ENCODE measurements around the gene VOPP1.

Gene VOPP1

DNA sequence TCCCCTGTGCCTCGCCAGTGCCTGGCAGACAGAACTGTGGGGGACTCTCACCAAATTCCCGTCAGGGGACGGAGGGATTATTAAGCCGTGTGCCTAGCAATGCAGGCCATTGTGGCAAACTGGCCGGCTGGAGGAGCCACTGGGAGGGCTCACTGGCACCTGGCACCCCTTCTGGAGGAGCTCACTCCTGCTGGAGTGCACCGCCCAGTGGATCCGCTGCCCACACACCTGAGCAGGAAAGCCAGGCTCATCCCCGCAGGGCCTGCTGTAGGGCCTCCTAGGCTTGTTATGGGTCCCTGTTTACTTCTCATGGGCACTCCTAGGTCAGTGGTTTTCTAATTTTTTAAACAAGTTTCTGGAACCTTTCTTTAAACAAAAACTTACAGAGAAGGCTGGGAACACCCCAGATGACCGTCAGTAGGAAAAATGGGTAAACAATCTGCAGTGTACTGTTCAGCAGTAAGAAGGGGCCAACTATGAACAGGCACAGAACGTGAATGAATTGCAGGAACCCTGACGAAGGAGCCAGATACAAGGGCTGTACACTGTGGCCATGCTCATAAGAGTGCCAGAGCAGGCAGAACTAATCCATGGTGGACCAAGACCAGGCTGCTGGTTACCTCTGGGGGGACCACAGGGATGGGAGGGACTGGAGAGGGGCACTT lies 142.3 kb downstream of the VOPP1 start:
- Histone ChIP-seq H4K20me1 (ENCODE audit: control insufficient read depth, insufficient read depth, low read depth, low read length) (no peaks in the 10 kb centered on the region), H3K9me3 (ENCODE audit: control insufficient read depth, insufficient read depth, low read length) (no peaks in the 10 kb centered on the region), H3K36me3 (ENCODE audit: control insufficient read depth, low read length) (peaks cover 3% of the 10 kb centered on the region; the same call in 1 of the 2 replicates)

DNA sequence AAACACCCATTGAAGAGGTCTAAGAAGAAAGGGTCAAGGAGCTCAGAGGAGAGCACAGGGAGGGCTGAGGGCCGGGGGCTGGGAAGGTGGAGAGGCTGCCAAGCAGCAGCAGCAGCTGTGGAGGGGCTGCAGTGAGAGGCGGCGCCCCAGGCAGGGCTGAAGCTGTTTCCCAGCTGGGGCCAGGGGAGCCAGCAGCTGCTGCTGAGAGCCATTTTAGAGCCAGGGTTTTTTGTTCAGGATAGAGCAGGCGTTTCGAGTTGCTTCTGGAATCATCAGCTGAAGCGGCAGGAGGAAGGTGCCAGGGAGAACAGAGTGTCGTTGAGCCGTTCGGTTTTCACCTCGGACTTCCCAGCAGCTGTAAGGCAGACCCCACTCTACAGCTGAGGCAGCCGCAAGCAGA lies 144.5 kb downstream of the VOPP1 start:
- Histone ChIP-seq H3K27ac (ENCODE audit: low read depth, low read length) (no peak overlapping the region), H3K79me2 (ENCODE audit: control insufficient read depth, low read length) (no peaks in the 10 kb centered on the region), H3K4me3 (ENCODE audit: low read length) (no peak overlapping the region), H3K36me3 (ENCODE audit: control insufficient read depth, low read length) (peaks cover 3% of the 10 kb centered on the region; the same call in 1 of the 2 replicates), H4K20me1 (ENCODE audit: control insufficient read depth, insufficient read depth, low read depth, low read length) (no peaks in the 10 kb centered on the region), H3K9me3 (ENCODE audit: control insufficient read depth, insufficient read depth, low read length) (no peaks in the 10 kb centered on the region), H3K4me2 (ENCODE audit: low read length) (no peak overlapping the region), H3K9me2 (replicated peaks; ENCODE audit: control insufficient read depth, low read length) (no peaks in the 10 kb centered on the region), H3F3A (ENCODE audit: control insufficient read depth, insufficient read depth) (no peaks in the 10 kb centered on the region), H3K4me1 (ENCODE audit: control insufficient read depth, low read length) (no peaks in the 10 kb centered on the region), H3K27me3 (ENCODE audit: control insufficient read depth, low read length) (no peaks in the 10 kb centered on the region)
- no peak for TF ChIP-seq EZH2phosphoT487 (IDR thresholded peaks at IDR 0.05; ENCODE audit: borderline replicate concordance, low read length)
- TF ChIP-seq, protein P1, sequence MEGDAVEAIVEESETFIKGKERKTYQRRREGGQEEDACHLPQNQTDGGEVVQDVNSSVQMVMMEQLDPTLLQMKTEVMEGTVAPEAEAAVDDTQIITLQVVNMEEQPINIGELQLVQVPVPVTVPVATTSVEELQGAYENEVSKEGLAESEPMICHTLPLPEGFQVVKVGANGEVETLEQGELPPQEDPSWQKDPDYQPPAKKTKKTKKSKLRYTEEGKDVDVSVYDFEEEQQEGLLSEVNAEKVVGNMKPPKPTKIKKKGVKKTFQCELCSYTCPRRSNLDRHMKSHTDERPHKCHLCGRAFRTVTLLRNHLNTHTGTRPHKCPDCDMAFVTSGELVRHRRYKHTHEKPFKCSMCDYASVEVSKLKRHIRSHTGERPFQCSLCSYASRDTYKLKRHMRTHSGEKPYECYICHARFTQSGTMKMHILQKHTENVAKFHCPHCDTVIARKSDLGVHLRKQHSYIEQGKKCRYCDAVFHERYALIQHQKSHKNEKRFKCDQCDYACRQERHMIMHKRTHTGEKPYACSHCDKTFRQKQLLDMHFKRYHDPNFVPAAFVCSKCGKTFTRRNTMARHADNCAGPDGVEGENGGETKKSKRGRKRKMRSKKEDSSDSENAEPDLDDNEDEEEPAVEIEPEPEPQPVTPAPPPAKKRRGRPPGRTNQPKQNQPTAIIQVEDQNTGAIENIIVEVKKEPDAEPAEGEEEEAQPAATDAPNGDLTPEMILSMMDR (IDR thresholded peaks at IDR 0.05; ENCODE audit: low read depth, low read length, poor library complexity, severe bottlenecking) = no peak

More for the DNA sequence above, 142.3 kb downstream of the VOPP1 start:
- Histone ChIP-seq H3K79me2 (ENCODE audit: control insufficient read depth, low read length) (no peaks in the 10 kb centered on the region), H3K27ac (ENCODE audit: low read depth, low read length) (no peak overlapping the region), H3F3A (ENCODE audit: control insufficient read depth, insufficient read depth) (no peaks in the 10 kb centered on the region), H3K4me2 (ENCODE audit: low read length) (no peak overlapping the region), H3K9me2 (replicated peaks; ENCODE audit: control insufficient read depth, low read length) (no peaks in the 10 kb centered on the region), H3K4me1 (ENCODE audit: control insufficient read depth, low read length) (no peaks in the 10 kb centered on the region), H3K4me3 (ENCODE audit: low read length) (no peak overlapping the region), H3K27me3 (ENCODE audit: control insufficient read depth, low read length) (no peaks in the 10 kb centered on the region)
- no peak for TF ChIP-seq EZH2phosphoT487 (IDR thresholded peaks at IDR 0.05; ENCODE audit: borderline replicate concordance, low read length)
- TF ChIP-seq, protein P1 (IDR thresholded peaks at IDR 0.05; ENCODE audit: low read depth, low read length, poor library complexity, severe bottlenecking) = no peak

DNA sequence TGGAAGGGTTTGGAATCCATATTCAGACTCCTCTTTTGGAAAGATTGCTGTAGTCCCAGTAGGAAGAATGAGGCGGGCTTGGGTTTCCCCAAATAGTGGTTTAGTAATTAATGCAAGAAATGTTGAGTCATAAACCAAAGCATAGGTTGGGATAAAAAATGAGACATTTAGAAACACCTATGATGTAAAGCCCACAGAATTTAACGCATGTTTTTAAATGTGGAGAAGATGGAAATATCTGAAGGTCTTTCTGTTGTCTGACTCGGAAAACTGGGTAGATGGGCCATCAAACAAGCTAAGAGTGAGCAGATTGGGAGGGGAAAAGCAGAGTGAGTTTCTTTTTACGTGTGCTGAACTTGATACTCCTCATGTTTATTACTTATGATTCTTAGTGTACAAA lies 145.0 kb downstream of the VOPP1 start:
- H3K27me3 ChIP-seq (ENCODE audit: control insufficient read depth, low read length) = no peaks in the 10 kb centered on the region
- no peak overlapping the region for H3K4me2 ChIP-seq (ENCODE audit: low read length)
- H4K20me1 ChIP-seq (ENCODE audit: control insufficient read depth, insufficient read depth, low read depth, low read length) = no peaks in the 10 kb centered on the region
- no peaks in the 10 kb centered on the region for H3K9me2 ChIP-seq (replicated peaks; ENCODE audit: control insufficient read depth, low read length)
- H3K27ac ChIP-seq (ENCODE audit: low read depth, low read length) = no peak overlapping the region
- H3K9me3 ChIP-seq (ENCODE audit: control insufficient read depth, insufficient read depth, low read length) = no peaks in the 10 kb centered on the region
- H3K79me2 ChIP-seq (ENCODE audit: control insufficient read depth, low read length) = no peaks in the 10 kb centered on the region
- H3K36me3 ChIP-seq (ENCODE audit: control insufficient read depth, low read length) = peaks cover 3% of the 10 kb centered on the region; the same call in 1 of the 2 replicates
- no peaks in the 10 kb centered on the region for H3F3A ChIP-seq (ENCODE audit: control insufficient read depth, insufficient read depth)
- H3K4me3 ChIP-seq (ENCODE audit: low read length) = no peak overlapping the region
- H3K4me1 ChIP-seq (ENCODE audit: control insufficient read depth, low read length) = no peaks in the 10 kb centered on the region
- no peak for TF ChIP-seq EZH2phosphoT487 (IDR thresholded peaks at IDR 0.05; ENCODE audit: borderline replicate concordance, low read length)
- TF ChIP-seq, protein P1 (IDR thresholded peaks at IDR 0.05; ENCODE audit: low read depth, low read length, poor library complexity, severe bottlenecking) = no peak

Measured in DOHH2 (cell line).